RWPE2 (cell line): ENCODE results near the gene RGMB.

Experiments used
- ATAC-seq: fragments of 200-7000 bp; cut with Tn5 transposase; 3 replicates; pipeline ENCODE4 v1.9.1; 2021; ENCODE audit warnings: low read depth
- DNase-seq: peaks from one replicate; pipeline ENCODE4 v3.0.0-alpha.2; 2020; ENCODE audit warnings: low spot score
- H3K27ac ChIP-seq: fragments of 450-650 bp; 2 replicates; pipeline ENCODE4 v1.5.1; 2017; ENCODE audit warnings: mild to moderate bottlenecking; ENCODE audit not compliant: poor library complexity, severe bottlenecking
- H3K27me3 ChIP-seq: fragments of 250-450 bp; sonication (Bioruptor Pico); 2 replicates; pipeline ENCODE4 v1.5.1; 2021; ENCODE audit warnings: mild to moderate bottlenecking, moderate library complexity; ENCODE audit not compliant: insufficient read depth, poor library complexity, severe bottlenecking
- H3K36me3 ChIP-seq: fragments of 250-450 bp; sonication (Bioruptor Pico); 2 replicates; pipeline ENCODE4 v1.5.1; 2020; ENCODE audit warnings: low read depth, mild to moderate bottlenecking, moderate library complexity
- H3K4me1 ChIP-seq: fragments of 250-450 bp; sonication (Bioruptor Pico); 2 replicates; pipeline ENCODE4 v1.5.1; 2021; ENCODE audit warnings: mild to moderate bottlenecking, moderate library complexity; ENCODE audit not compliant: insufficient read depth, poor library complexity, severe bottlenecking
- H3K4me3 ChIP-seq: fragments of 250-450 bp; sonication (Bioruptor Pico); 2 replicates; pipeline ENCODE4 v1.5.1; 2021; ENCODE audit warnings: mild to moderate bottlenecking, moderate library complexity; ENCODE audit not compliant: severe bottlenecking
- H3K9me3 ChIP-seq: fragments of 250-450 bp; sonication (Bioruptor Pico); 2 replicates; pipeline ENCODE4 v1.5.1; 2021; ENCODE audit warnings: mild to moderate bottlenecking, moderate library complexity; ENCODE audit not compliant: severe bottlenecking
- TF ChIP-seq, protein P1 (sequence below): fragments of 450-650 bp; IDR thresholded peaks from one replicate; pipeline ENCODE4 v1.5.1; 2017; ENCODE audit warnings: mild to moderate bottlenecking, moderate library complexity; ENCODE audit not compliant: poor library complexity, severe bottlenecking

Gene RGMB, protein sequence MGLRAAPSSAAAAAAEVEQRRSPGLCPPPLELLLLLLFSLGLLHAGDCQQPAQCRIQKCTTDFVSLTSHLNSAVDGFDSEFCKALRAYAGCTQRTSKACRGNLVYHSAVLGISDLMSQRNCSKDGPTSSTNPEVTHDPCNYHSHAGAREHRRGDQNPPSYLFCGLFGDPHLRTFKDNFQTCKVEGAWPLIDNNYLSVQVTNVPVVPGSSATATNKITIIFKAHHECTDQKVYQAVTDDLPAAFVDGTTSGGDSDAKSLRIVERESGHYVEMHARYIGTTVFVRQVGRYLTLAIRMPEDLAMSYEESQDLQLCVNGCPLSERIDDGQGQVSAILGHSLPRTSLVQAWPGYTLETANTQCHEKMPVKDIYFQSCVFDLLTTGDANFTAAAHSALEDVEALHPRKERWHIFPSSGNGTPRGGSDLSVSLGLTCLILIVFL

DNA sequence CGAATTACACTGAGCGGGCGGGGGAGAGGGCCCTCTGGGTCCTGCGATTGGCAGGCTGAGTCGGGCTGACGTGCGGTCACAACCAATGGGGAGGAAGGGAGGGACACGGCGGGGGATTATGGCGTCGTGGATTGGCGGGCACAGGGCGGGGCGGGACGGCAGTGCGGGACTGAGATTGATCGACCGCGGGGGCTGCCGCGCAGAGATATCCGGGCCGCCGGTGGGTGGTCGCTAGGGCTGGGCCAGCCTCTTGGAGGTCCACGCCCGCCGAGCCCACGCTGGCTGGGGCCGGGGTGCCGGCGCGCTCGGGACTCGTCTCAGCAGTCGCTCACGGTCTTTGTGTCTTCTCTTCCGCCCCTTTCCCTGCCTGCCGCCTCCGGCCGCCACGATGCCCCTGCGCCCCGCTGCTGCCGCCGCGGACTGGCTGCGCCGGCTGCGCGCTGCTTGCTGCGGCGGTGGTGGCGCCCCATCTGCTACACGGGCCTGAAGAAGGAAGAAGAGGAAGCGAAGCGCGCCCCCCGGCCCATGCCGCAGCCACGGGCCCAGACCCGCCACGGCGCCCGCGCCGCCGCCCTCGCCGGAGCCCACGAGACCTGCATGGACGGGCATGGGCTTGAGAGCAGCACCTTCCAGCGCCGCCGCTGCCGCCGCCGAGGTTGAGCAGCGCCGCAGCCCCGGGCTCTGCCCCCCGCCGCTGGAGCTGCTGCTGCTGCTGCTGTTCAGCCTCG lies at the start of gene RGMB:
TSS of gene RGMB (plus strand) at position 200 of the 728 bp plus-strand sequence. CDS start at position 608, 408 bp downstream.
- no peaks in the 10 kb centered on the region for H3K27me3 ChIP-seq
- H3K4me3 ChIP-seq: peak within 1 kb of the TSS; percentile 81
- peaks cover 39% of the 10 kb centered on the region for H3K4me1 ChIP-seq
- no peaks in the 10 kb centered on the region for H3K9me3 ChIP-seq
- TF ChIP-seq, protein P1, sequence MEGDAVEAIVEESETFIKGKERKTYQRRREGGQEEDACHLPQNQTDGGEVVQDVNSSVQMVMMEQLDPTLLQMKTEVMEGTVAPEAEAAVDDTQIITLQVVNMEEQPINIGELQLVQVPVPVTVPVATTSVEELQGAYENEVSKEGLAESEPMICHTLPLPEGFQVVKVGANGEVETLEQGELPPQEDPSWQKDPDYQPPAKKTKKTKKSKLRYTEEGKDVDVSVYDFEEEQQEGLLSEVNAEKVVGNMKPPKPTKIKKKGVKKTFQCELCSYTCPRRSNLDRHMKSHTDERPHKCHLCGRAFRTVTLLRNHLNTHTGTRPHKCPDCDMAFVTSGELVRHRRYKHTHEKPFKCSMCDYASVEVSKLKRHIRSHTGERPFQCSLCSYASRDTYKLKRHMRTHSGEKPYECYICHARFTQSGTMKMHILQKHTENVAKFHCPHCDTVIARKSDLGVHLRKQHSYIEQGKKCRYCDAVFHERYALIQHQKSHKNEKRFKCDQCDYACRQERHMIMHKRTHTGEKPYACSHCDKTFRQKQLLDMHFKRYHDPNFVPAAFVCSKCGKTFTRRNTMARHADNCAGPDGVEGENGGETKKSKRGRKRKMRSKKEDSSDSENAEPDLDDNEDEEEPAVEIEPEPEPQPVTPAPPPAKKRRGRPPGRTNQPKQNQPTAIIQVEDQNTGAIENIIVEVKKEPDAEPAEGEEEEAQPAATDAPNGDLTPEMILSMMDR: peak; percentile 30
- ATAC-seq: peak; percentile 75
- H3K27ac ChIP-seq: peak within 1 kb of the TSS; percentile 73
- peaks cover 41% of the 10 kb centered on the region for H3K36me3 ChIP-seq
- peak; percentile 100 for DNase-seq

DNA sequence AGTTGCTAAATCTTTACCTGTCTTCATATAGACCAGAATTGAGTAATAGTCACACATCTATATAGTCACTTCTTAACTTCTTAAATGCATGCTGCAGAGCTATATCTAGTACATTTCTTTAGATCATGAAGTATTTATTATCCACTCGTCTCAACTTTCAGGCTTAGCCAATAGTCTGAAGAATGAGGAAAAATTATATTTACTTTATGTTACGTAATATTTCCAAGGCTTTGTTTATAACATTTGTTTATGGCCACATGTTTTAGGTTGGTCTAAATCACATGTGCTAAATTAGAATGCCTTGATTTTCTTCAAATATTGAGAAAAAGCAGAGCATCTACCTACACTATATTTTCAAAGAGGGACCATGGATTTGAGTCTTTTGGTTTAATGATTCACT lies 47.2 kb upstream of the RGMB start:
- Histone ChIP-seq H3K27ac (no peak overlapping the region), H3K27me3 (no peaks in the 10 kb centered on the region), H3K36me3 (no peaks in the 10 kb centered on the region), H3K4me1 (no peaks in the 10 kb centered on the region), H3K4me3 (no peak overlapping the region), H3K9me3 (no peaks in the 10 kb centered on the region)
- no peak for ATAC-seq
- DNase-seq: no peak
- TF ChIP-seq, protein P1: no peak

DNA sequence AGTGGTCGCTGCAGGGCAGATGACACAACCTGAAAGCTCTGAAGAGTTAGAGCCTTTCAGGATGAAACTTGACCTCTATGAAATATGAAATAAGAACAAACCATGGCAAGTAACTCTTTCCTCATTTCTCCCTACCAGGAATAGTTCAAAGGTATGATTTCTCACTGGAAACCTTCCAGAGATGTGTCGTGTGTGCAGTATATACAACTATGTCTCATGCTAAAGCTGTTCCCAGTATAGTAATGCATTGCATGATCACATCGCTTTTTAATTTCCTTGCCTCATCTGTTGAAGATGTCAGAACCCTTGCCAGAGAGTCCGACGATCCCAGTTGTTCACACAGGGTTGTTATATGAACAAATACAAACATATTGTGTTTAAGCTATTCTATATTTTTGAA lies 45.8 kb upstream of the RGMB start:
- H3K4me1 ChIP-seq: no peaks in the 10 kb centered on the region
- TF ChIP-seq, protein P1: no peak
- DNase-seq: no peak
- no peak for ATAC-seq
- no peaks in the 10 kb centered on the region for H3K27me3 ChIP-seq
- H3K4me3 ChIP-seq: no peak overlapping the region
- no peaks in the 10 kb centered on the region for H3K36me3 ChIP-seq
- no peaks in the 10 kb centered on the region for H3K9me3 ChIP-seq
- H3K27ac ChIP-seq: no peak overlapping the region

DNA sequence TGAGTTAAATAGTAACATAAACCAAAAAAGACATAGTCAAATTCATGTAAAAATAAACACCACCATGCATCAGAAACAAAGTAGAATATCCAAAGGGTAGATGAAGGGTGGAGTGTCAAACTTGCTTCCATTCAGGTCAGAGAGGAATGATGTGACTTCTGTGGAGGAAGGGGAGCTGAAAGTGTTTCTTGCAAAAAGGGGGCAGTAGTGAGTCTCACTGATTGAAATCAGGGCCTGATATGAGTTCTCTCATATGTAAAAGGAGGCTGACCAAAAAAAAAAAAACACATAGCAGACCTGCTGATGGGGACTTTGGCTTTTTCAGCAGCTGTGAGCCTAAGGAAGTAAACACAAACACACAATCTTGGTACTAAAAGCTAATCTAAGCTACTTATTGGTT lies 38.8 kb upstream of the RGMB start:
- Histone ChIP-seq H3K4me1 (peaks cover 2% of the 10 kb centered on the region), H3K36me3 (no peaks in the 10 kb centered on the region), H3K4me3 (no peak overlapping the region), H3K27ac (no peak overlapping the region), H3K27me3 (no peaks in the 10 kb centered on the region), H3K9me3 (no peaks in the 10 kb centered on the region)
- TF ChIP-seq, protein P1: peak; percentile 12
- no peak for ATAC-seq
- DNase-seq: no peak
